Rectal smooth muscle tissue (tissue), 1 donor: ENCODE measurements around the gene ARAP1.

ENCODE experiments used
- H3K27ac ChIP-seq: one replicate; pipeline ENCODE4 v1.7.0; 2013; ENCODE audit warnings: low read depth, low read length, inconsistent platforms
- H3K27me3 ChIP-seq: one replicate; pipeline ENCODE4 v1.7.0; 2013; ENCODE audit warnings: low read length; ENCODE audit not compliant: control insufficient read depth, insufficient read depth
- H3K36me3 ChIP-seq: one replicate; pipeline ENCODE4 v1.7.0; 2013; ENCODE audit warnings: low read length; ENCODE audit not compliant: control insufficient read depth, insufficient read depth
- H3K4me1 ChIP-seq: one replicate; pipeline ENCODE4 v1.7.0; 2013; ENCODE audit warnings: low read length; ENCODE audit not compliant: control insufficient read depth, insufficient read depth
- H3K4me3 ChIP-seq: one replicate; pipeline ENCODE4 v1.7.0; 2013; ENCODE audit warnings: low read length
- H3K9ac ChIP-seq: one replicate; pipeline ENCODE4 v1.7.0; 2013; ENCODE audit warnings: low read length

Gene ARAP1

GRCh38 chr11:72742513-72743320 lies 9.5 kb downstream of the ARAP1 start:
- Histone ChIP-seq H3K36me3 (no peaks in the 10 kb centered on the region), H3K4me1 (no peaks in the 10 kb centered on the region), H3K27ac (no peak overlapping the region), H3K4me3 (no peak overlapping the region), H3K9ac (no peak overlapping the region), H3K27me3 (no peaks in the 10 kb centered on the region)

GRCh38 chr11:72741849-72742512 lies 10.2 kb downstream of the ARAP1 start:
- Histone ChIP-seq H3K9ac (no peak overlapping the region), H3K4me1 (no peaks in the 10 kb centered on the region), H3K36me3 (no peaks in the 10 kb centered on the region), H3K4me3 (peak overlapping the region; percentile 19), H3K27me3 (no peaks in the 10 kb centered on the region), H3K27ac (no peak overlapping the region)

- H3K9ac ChIP-seq: no peak overlapping the region
- H3K4me1 ChIP-seq: peaks cover 3% of the 10 kb centered on the region
Measured at GRCh38 chr11:72741429-72741833, 10.8 kb downstream of the ARAP1 start.

GRCh38 chr11:72740562-72741428 lies 11.4 kb downstream of the ARAP1 start:
- Histone ChIP-seq H3K4me1 (peaks cover 5% of the 10 kb centered on the region), H3K27ac (no peak overlapping the region)

More at GRCh38 chr11:72741429-72741833, 10.8 kb downstream of the ARAP1 start:
- Histone ChIP-seq H3K27ac (no peak overlapping the region), H3K36me3 (no peaks in the 10 kb centered on the region), H3K27me3 (no peaks in the 10 kb centered on the region), H3K4me3 (peak overlapping the region; percentile 19)

GRCh38 chr11:72740060-72740424 lies 12.2 kb downstream of the ARAP1 start:
- H3K4me3 ChIP-seq: no peak overlapping the region
- H3K9ac ChIP-seq: no peak overlapping the region
- peaks cover 5% of the 10 kb centered on the region for H3K4me1 ChIP-seq
- H3K36me3 ChIP-seq: no peaks in the 10 kb centered on the region
- no peaks in the 10 kb centered on the region for H3K27me3 ChIP-seq
- no peak overlapping the region for H3K27ac ChIP-seq

More at GRCh38 chr11:72740562-72741428, 11.4 kb downstream of the ARAP1 start:
- Histone ChIP-seq H3K9ac (no peak overlapping the region), H3K27me3 (no peaks in the 10 kb centered on the region), H3K4me3 (no peak overlapping the region), H3K36me3 (no peaks in the 10 kb centered on the region)

GRCh38 chr11:72739240-72740059 lies 12.8 kb downstream of the ARAP1 start:
- no peak overlapping the region for H3K27ac ChIP-seq
- H3K4me1 ChIP-seq: peaks cover 6% of the 10 kb centered on the region
- no peak overlapping the region for H3K9ac ChIP-seq

GRCh38 chr11:72738199-72739141 lies 13.7 kb downstream of the ARAP1 start:
- no peak overlapping the region for H3K9ac ChIP-seq
- peak overlapping the region; percentile 45 for H3K4me3 ChIP-seq
- H3K4me1 ChIP-seq: peaks cover 7% of the 10 kb centered on the region
- H3K27me3 ChIP-seq: no peaks in the 10 kb centered on the region
- H3K36me3 ChIP-seq: no peaks in the 10 kb centered on the region
- H3K27ac ChIP-seq: no peak overlapping the region

More at GRCh38 chr11:72739240-72740059, 12.8 kb downstream of the ARAP1 start:
- no peaks in the 10 kb centered on the region for H3K27me3 ChIP-seq
- H3K36me3 ChIP-seq: no peaks in the 10 kb centered on the region
- H3K4me3 ChIP-seq: no peak overlapping the region

- H3K27ac ChIP-seq: no peak overlapping the region
Measured at GRCh38 chr11:72737336-72737735, 14.9 kb downstream of the ARAP1 start.

GRCh38 chr11:72736452-72737069 lies 15.6 kb downstream of the ARAP1 start:
- Histone ChIP-seq H3K36me3 (peaks cover 2% of the 10 kb centered on the region), H3K4me3 (no peak overlapping the region), H3K4me1 (peaks cover 7% of the 10 kb centered on the region), H3K9ac (no peak overlapping the region), H3K27ac (no peak overlapping the region), H3K27me3 (no peaks in the 10 kb centered on the region)

More at GRCh38 chr11:72737336-72737735, 14.9 kb downstream of the ARAP1 start:
- no peak overlapping the region for H3K4me3 ChIP-seq
- no peak overlapping the region for H3K9ac ChIP-seq
- peaks cover 7% of the 10 kb centered on the region for H3K4me1 ChIP-seq
- H3K36me3 ChIP-seq: peaks cover under 1% of the 10 kb centered on the region
- H3K27me3 ChIP-seq: no peaks in the 10 kb centered on the region

- Histone ChIP-seq H3K27ac (peak overlapping the region; percentile 34), H3K36me3 (peaks cover 2% of the 10 kb centered on the region), H3K27me3 (no peaks in the 10 kb centered on the region), H3K4me1 (peaks cover 7% of the 10 kb centered on the region), H3K9ac (no peak overlapping the region), H3K4me3 (no peak overlapping the region)
Measured at GRCh38 chr11:72735495-72736027, 16.6 kb downstream of the ARAP1 start.
